GM12865 (cell line): Measurements from ENCODE around the gene CBLL2.

Experiments used
- DNase-seq: peaks from one replicate; pipeline ENCODE4 v3.0.0; 2010; ENCODE audit warnings: low read depth
- H3K4me3 ChIP-seq: 2 replicates; pipeline ENCODE4 v1.5.1; 2011; ENCODE audit warnings: mild to moderate bottlenecking, low read depth, low read length, control low read depth
- CTCF ChIP-seq: IDR thresholded peaks from 2 replicates; pipeline ENCODE4 v1.5.1; 2011; ENCODE audit warnings: low read length, control low read depth, low read depth, inconsistent platforms; ENCODE audit not compliant: insufficient read depth; ENCODE audit errors: missing control alignments

CBLL2 gene

GRCh38 chrX:22310779-22311178 lies 38.1 kb downstream of the CBLL2 start:
- TF ChIP-seq CTCF: no peak
- no peak for DNase-seq

GRCh38 chrX:22313766-22314165 lies 41.1 kb downstream of the CBLL2 start:
- no peak for DNase-seq
- no peak for TF ChIP-seq CTCF
- no peak overlapping the region for H3K4me3 ChIP-seq

More at GRCh38 chrX:22310779-22311178, 38.1 kb downstream of the CBLL2 start:
- H3K4me3 ChIP-seq: no peak overlapping the region

- H3K4me3 ChIP-seq: no peak overlapping the region
- TF ChIP-seq CTCF: no peak
- DNase-seq: no peak
Measured at GRCh38 chrX:22314211-22314610, 41.5 kb downstream of the CBLL2 start.

- DNase-seq: no peak
- H3K4me3 ChIP-seq: no peak overlapping the region
Measured at GRCh38 chrX:22314692-22315091, 42.0 kb downstream of the CBLL2 start.

GRCh38 chrX:22315151-22315550 lies 42.4 kb downstream of the CBLL2 start:
- no peak for TF ChIP-seq CTCF
- no peak for DNase-seq
- no peak overlapping the region for H3K4me3 ChIP-seq

More at GRCh38 chrX:22314692-22315091, 42.0 kb downstream of the CBLL2 start:
- TF ChIP-seq CTCF: no peak

- no peak for DNase-seq
- H3K4me3 ChIP-seq: no peak overlapping the region
- no peak for TF ChIP-seq CTCF
Measured at GRCh38 chrX:22320236-22320873, 47.6 kb downstream of the CBLL2 start.

- no peak for TF ChIP-seq CTCF
- H3K4me3 ChIP-seq: no peak overlapping the region
- no peak for DNase-seq
Measured at GRCh38 chrX:22323541-22323940, 50.8 kb downstream of the CBLL2 start.
